ENCODE data around the gene CNTROB.

CNTROB gene

DNA sequence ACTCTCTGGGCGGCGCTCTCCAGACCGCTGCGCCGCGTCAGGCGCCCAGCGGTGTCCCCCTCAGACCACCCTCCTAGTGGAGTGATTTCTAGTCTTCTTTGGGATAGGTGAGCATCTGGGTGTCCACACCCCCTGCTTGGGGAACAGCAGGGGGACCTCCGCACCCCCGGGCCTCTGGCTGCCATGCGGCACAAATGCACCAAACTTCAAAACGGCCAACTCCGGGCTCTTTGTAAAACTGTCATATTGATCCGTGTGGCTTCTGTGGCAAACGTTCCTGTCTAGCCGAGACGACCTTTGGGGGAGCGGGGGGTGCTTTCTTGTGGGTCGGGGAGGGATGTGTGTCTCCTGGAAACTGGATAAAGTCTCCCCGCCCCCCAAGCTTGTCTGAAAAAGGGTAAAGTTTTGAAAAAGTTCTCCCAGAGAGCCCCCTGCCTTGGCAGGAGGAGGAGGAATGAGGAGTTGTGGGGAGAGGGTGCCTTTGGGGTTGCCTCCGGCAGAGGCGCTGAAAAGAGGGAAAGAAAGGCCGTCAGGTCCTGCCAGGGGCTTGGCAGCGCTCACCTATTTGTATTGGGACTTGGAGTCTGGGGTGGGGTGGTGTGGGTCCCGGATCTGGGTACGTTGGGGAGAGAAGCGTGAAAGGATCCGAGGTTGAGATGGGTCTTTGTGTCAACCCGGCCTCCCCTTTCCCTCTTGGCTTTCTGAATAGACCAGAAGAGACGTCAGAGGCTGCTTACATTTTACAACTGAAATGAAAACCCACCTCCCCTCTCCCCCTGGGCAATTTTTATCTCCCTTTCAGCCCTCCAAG is 45.6 kb upstream of the CNTROB start:
- in situ Hi-C loops (cut with MboI; ENCODE audit: low sequenced_read_pairs, unreplicated experiment) = no loop called here
- peak; percentile 54 for DNase-seq (ENCODE audit: low spot score)

DNA sequence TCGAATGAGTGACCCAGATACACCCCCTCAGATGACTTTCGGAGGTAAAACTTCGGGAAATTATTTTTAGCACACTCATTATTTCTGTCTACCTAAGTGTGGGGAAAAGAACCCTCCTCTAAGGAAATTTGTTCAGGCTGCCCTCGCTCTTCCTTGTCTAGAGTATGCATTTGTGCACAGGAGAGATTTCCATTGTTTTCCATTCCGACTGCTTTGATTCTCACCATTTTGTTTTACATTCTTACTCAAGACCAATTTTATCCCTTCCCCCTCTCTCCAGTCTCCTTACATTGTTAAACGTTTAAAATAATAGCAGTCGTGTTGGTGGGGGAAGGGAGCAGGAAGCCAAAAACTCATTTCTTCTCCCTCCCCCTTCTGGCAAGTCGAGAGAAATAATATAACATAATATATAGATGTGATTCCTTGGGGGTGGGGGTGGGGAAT is 44.9 kb upstream of the CNTROB start:
- TF ChIP-seq, protein P1, sequence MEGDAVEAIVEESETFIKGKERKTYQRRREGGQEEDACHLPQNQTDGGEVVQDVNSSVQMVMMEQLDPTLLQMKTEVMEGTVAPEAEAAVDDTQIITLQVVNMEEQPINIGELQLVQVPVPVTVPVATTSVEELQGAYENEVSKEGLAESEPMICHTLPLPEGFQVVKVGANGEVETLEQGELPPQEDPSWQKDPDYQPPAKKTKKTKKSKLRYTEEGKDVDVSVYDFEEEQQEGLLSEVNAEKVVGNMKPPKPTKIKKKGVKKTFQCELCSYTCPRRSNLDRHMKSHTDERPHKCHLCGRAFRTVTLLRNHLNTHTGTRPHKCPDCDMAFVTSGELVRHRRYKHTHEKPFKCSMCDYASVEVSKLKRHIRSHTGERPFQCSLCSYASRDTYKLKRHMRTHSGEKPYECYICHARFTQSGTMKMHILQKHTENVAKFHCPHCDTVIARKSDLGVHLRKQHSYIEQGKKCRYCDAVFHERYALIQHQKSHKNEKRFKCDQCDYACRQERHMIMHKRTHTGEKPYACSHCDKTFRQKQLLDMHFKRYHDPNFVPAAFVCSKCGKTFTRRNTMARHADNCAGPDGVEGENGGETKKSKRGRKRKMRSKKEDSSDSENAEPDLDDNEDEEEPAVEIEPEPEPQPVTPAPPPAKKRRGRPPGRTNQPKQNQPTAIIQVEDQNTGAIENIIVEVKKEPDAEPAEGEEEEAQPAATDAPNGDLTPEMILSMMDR (IDR thresholded peaks at IDR 0.05; ENCODE audit: borderline replicate concordance, control extremely low read depth, extremely low read depth, insufficient read depth, missing control alignments) = no peak
- in situ Hi-C loops (cut with MboI; ENCODE audit: low sequenced_read_pairs, unreplicated experiment) = no loop called here
- no peak for DNase-seq (ENCODE audit: low spot score)

More for the DNA sequence above, 45.6 kb upstream of the CNTROB start:
- TF ChIP-seq, protein P1 (IDR thresholded peaks at IDR 0.05; ENCODE audit: borderline replicate concordance, control extremely low read depth, extremely low read depth, insufficient read depth, missing control alignments) = no peak

DNA sequence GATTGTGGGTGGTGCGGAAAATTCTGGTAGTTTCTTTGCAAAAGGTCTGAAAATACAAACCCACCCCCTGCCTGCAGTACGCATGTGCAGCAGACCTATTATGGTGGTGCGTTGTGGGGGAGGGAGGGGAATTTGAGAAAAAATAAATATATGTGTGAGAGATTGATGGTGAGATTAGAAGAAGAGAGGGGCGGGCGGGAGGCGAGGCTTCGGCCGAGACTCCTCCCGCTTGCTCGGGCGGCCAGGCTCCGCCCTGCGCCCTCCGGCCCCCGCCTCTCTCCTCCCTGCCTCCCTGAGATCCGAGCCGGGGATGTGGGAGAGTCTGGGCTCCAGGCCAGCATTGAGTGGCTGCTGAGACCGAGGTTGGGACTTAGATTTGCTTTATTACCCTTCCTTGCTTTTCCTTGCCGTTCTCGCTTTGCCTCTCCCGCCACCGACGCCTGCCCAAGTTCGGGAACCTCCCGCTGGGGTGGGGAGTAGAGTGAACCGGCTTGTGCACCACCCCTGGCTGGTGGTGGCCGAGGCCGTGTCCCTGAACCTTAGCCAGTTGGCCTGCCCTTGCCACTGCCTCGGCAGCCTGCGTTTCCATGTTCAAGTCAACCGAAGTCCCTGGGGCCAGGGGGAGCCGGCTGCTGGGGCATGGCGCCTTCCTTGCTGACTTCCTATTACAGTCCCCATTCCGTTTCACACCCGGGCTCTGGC is 44.4 kb upstream of the CNTROB start:
- peak; percentile 93 for DNase-seq (ENCODE audit: low spot score)
- in situ Hi-C loops (cut with MboI; ENCODE audit: low sequenced_read_pairs, unreplicated experiment) = no loop called here
- TF ChIP-seq, protein P1 (IDR thresholded peaks at IDR 0.05; ENCODE audit: borderline replicate concordance, control extremely low read depth, extremely low read depth, insufficient read depth, missing control alignments) = no peak

DNA sequence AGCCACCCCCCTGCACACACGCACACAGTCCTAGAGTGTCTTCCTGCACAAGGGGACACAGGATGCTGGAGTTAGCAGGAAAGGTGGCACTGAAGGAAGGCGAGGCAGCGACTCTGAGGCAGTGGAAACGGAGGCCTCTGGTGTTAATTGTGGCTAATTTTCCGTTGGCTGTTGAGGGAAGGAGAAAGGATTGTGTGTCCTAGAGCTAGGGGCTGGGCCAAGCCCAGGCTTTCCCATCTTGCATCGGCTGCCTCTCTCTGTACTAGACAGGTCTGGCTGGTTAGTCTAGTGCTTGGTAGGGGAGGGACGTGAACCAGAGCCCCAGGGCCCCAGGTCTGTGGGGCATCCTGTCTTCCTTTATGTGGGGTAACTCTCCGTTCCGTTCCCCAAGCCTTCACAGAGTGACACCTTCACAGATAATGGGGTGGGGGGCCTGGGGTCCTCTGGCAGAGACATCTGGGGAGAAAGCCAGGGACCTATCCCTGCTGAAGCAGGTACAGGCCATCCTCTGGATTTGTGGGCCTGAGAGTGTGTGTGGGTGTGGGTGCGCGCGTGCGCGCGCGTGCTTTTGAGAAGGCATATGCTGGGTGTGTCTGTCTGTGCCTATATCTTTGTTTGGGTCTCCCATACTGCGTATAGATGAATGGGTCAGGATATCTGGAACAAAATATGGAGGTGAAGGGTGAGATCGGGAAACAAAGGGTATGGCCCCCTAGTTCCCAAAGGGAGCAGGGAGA is 43.7 kb upstream of the CNTROB start, which contains the start of gene CHD3:
Gene CHD3, plus strand, starts transcription at position 606 of the 737 bp plus-strand sequence. CDS start 212 bp downstream, outside the sequence.
- DNase-seq (ENCODE audit: low spot score) = no peak
- in situ Hi-C loops (cut with MboI; ENCODE audit: low sequenced_read_pairs, unreplicated experiment) = no loop called here
- TF ChIP-seq, protein P1 (IDR thresholded peaks at IDR 0.05; ENCODE audit: borderline replicate concordance, control extremely low read depth, extremely low read depth, insufficient read depth, missing control alignments) = no peak

DNA sequence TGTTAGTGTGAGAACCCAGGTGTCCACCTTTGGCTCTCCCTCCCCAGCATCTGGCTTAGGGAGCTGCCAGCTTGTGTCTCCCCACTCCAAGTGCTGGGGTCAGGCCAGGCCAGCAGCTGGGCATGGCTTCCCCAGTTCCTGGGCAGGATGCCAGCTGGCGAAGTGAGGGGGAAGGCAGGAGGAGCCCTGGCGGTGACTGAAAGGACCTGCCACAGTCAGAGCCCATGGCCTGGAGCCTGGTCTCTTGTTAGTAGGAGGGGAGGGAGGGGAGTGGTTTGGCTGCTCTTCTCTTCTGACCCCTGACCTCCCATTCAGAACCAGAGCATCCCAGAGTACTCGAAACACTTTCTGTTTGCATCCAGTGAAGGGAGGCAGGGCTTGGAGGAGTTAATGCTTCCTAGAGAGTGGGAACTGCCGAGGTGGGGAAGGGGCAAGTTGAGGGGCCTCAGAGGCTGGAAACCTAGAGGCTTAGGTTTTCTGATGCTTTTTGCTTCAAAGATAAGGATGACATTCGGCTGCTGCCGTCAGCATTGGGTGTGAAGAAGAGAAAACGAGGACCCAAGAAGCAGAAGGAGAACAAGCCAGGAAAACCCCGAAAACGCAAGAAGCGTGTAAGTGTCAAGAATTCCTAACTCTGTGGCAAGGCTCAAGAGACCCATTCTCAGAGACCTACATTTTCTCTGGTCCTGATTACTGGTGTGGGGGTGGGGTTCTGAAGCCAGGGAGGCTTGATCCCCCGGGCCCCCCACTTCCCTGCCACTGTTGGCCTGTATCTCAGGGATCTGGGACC is 42.6 kb upstream of the CNTROB start:
- in situ Hi-C loops (cut with MboI; ENCODE audit: low sequenced_read_pairs, unreplicated experiment) = no loop called here
- TF ChIP-seq, protein P1 (IDR thresholded peaks at IDR 0.05; ENCODE audit: borderline replicate concordance, control extremely low read depth, extremely low read depth, insufficient read depth, missing control alignments) = no peak
- DNase-seq (ENCODE audit: low spot score) = no peak
